DMS153 treated with DMSO at 0.1 percent for 48 hours (cell line): ENCODE data around the gene THAP9.
A peak's percentile ranks its signal among the peaks of the same experiment; 100 is the strongest.
"Not testable (repeated sequence)": the region's sequence is repeated elsewhere in the genome, so short reads cannot be mapped to it uniquely, and the experiment has no call there.

Source experiments
- DNase-seq: peaks from one replicate; lab custom pipeline; 2025; ENCODE audit not compliant: unreplicated experiment; lab: John Stamatoyannopoulos, UW

The THAP9 gene, protein sequence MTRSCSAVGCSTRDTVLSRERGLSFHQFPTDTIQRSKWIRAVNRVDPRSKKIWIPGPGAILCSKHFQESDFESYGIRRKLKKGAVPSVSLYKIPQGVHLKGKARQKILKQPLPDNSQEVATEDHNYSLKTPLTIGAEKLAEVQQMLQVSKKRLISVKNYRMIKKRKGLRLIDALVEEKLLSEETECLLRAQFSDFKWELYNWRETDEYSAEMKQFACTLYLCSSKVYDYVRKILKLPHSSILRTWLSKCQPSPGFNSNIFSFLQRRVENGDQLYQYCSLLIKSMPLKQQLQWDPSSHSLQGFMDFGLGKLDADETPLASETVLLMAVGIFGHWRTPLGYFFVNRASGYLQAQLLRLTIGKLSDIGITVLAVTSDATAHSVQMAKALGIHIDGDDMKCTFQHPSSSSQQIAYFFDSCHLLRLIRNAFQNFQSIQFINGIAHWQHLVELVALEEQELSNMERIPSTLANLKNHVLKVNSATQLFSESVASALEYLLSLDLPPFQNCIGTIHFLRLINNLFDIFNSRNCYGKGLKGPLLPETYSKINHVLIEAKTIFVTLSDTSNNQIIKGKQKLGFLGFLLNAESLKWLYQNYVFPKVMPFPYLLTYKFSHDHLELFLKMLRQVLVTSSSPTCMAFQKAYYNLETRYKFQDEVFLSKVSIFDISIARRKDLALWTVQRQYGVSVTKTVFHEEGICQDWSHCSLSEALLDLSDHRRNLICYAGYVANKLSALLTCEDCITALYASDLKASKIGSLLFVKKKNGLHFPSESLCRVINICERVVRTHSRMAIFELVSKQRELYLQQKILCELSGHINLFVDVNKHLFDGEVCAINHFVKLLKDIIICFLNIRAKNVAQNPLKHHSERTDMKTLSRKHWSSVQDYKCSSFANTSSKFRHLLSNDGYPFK

DNA sequence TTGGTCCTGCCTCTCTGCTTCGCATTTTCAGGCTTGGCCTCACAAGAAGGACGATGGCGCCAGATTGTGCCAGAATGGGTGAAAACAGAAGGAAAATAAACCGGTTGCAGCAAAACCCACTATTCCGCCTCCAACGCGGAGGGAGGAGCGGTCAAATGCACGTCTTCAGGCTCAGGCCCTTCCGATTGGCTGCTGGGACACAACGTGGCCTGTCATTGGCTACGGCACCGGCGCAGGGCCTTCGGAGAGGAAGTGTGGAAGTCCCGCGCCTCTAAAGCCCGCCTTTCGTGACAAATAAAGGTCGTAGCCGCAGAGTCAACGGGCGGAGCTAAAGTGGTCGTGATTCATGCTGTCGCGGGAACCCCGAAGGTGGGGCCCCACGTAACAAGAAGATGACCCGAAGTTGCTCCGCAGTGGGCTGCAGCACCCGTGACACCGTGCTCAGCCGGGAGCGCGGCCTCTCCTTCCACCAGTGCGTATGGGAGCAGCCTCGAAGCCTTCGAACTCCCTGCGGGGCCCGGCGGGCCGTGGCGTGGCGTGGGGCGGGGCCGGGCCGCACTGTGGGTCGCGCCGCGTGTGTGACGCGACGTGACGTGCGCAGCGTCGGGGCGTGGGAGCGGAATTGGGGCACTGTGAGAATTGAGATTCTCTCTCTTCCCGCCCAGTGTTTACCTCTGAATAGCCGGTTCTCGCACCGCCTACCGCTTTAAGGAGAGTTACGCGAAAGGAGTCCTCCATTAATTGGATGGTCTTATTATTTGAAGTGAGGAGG is at the start of gene THAP9:
TSS of gene THAP9 (plus strand) at position 325 of the 772 bp plus-strand sequence. CDS start at position 393, 68 bp downstream.
- DNase-seq: peak; percentile 97

DNA sequence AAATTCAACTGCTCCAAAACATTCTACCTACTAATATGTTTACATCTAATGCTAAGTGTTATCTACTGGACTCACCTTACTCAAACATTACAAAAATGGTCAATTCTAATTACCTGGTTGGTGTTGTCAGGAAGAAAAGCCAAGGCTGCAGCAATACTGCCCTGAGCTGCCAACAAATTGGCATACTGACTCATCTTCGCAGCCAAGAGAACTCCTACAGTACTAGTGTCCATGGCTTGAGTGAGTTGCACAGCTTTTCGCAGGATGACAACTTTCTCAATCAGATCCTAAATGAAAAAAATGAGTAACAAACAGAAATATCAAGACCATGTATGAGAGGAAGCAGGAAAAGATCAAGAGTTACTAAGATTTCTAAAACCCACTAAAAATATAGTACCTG is 49.2 kb upstream of the THAP9 start:
- DNase-seq: no peak

DNA sequence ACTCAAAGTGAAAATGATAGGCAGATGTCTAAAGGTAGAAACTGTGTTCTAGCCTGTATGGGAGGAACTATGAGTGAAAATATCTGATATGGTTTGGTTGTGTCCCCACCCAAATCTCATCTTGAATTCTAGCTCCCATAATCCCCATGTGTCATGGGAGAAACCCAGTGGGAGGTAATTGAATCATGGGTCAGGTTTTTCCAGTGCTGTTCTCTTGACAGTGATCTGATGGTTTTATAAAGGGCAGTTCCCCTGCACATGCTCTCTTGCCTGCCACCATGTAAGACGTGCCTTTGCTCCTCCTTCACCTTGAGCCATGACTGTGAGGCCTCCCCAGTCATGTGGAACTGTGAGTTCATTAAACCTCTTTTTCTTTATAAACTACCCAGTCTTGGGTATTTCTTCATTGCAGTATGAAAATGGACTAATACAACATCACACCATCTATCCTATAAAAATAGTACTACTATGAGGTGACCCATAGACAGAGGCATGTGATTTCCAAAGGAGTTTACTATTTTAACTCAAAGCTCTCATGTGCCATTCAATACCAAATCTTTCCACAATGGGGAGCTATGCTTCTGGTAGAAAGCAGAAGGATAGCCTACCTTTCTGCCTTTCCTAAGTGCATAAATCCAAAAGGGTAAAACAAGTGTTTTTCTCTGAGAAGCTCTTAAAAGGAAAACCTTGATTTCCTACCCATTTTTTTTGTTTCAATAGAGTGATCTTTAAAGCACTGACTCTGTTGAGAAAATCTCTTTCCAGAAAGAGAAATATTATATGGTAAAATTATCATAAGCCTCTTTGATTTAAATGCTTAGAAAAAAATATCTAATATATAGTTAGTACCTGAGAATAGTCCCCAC is 48.4 kb upstream of the THAP9 start:
- DNase-seq: no peak

DNA sequence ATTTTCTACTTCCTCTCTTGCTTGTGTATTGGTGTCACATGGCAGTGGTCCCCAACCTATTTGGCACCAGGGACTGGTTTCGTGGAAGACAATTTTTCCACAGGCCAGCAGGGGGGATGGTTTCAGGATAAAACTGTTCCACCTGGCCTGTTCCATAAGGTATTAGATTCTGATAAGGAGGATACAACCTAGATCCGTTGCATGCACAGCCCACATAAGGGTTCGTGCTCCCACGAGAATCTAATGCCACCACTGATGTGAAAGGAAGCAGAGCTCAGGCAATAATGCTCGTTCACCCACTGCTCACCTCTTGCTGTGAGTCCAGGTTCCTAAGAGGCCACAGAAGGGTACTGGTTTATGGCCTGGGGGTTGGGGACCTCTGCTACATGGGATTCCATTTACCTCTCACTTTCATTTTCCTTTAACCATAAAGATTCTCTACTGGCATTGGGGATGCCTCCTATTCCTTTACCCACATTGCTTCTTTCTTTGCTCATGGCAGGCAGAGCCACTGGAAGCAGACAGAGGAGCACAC is 47.7 kb upstream of the THAP9 start:
- no peak for DNase-seq

DNA sequence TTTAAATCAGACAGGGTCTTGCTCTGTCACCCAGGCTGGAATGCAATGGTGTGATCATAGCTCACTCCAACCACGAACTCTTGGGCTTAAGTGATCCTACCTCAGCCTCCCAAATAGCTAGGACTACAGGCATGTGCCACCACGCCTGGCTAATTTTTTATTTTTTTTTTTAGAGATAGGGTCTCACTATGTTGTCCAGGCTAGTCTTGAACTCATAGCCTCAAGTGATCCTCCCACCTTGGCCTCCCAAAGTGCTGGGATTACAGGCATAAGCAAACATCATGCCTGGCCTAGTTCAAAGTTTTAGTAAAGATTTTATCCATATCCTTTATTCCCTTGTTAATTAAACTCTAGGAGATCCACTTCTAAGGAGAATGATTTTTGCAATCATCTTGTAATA is 40.0 kb upstream of the THAP9 start:
- not testable (repeated sequence) for DNase-seq

DNA sequence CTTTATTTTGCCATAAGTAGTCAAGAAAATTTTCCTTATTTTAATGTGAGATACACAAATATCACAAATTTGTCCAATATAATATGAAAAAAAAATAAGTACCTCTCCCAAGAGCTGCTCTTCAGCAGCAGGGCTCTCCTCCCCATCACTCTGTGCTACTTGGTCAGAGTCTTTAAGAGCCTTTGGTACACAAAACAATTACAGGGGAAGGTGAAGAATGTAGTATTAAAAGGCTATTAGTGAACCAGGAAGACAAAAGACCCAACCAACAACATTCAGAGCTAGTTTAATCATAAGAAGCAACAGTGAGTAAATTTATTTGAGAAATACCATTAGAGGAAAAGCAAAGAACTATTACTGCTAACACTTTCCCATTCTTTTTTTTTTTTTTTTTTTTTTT is 39.0 kb upstream of the THAP9 start:
- no peak for DNase-seq

DNA sequence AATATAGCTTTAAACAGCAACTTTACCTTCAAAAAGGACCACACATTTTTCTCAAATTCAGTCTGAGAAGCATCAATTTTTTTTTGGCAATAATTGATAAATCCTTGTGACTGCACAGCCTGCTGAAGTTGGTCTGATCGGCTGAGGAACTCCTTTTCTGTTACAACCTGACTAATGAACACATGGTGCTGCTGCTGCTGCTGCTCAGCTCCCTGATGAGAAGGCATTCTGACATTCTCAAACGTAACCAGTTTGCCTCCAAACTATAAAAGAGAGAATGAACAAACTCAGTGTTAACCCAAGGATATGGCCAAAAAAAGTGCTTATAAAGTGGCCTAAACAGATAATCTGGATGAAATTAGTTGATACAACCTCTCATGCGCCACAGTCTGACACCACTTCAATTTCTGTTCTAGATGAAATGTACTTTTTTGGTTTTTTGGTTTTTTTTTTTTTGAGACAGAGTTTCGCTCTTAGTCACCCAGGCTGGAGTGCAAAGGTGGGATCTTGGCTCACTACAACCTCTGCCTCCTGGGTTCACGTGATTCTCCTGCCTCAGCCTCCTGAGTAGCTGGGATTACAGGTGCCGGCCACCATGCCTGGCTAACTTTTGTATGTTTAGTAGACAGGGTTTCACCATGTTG is 36.1 kb upstream of the THAP9 start:
- no peak for DNase-seq

DNA sequence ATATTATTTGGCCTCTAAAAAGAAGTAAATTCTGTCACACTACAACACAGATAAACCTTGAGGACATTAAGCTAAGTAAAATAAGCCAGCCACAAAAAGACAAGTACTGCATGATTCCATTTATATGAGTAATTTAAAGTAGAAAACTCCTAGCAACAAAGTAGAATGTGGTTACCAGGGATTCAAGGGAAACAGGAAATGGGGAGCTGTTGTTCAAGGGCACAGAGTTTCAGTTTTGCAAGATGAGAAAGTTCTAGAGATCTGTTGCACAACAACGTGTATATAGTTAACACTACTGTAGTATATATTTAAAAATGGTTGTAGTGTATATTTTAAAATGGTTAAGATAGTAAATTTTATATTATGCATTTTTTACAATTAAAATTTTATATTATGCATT is 34.9 kb upstream of the THAP9 start:
- DNase-seq: no peak

DNA sequence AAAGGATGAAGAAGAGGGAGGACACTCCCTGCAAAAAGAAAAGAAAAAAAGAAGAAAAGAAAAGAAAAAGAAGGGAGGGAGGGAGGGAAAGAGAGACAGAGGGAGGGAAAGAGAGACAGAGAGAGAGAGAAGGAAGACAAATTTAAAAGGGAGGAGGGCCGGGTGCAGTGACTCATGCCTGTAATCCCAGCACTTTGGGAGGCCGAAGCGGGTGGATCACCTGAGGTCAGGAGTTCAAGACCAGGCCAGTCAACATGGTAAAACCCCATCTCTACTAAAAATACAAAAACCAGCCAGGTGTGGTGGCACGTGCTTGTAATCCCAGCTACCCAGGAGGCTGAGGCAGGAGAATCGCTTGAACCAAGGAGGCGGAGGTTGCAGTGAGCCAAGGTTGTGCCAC is 34.5 kb upstream of the THAP9 start:
- not testable (repeated sequence) for DNase-seq

DNA sequence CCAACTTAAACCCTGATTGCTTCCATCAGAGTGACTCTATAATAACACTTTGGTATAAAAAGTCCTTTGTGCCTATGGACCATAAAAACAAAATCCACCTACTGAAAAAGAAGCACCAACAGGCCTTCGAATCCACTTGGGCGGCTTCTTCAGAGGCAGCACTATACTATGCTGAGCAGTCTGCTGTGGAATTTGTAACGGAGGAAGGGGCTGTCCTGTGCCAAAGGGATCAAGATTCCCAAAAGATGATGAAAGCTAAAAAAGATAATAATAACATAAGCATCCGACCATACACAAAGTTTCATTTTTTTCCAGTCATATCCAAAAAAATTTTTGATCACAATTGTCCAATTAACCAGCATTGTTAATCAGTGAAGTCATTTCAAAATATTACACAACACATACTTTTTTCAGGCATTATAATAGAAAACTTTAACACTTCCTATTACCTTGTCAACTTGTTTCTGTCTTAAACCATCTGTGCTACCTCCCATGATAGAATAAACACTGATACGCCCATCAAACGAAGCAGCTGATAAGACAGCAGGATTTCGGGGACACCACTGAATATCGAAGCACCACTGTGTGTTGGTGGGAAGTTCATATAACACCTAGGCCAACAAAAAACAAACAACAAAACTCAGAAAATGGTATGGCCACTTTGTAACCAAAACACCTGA is 33.7 kb upstream of the THAP9 start:
- DNase-seq: no peak

DNA sequence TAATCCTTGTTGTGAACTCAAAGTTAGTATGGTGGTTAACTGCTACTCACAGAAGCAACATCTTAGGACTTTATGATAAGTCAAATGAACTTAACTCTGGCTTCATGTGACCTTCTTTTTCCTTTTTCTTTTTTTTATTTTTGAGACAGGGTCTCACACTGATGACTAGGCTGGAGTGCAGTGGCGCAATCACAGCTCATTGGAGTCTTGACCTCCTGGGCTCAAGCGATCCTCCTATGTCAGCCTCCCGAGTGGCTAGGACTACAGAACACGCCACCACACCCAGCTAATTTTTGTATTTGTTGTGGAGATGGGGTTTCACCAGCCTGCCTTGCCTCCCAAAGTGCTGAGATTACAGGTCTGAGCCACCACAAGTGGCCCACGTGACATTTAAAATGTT is 32.0 kb upstream of the THAP9 start:
- DNase-seq: no peak

DNA sequence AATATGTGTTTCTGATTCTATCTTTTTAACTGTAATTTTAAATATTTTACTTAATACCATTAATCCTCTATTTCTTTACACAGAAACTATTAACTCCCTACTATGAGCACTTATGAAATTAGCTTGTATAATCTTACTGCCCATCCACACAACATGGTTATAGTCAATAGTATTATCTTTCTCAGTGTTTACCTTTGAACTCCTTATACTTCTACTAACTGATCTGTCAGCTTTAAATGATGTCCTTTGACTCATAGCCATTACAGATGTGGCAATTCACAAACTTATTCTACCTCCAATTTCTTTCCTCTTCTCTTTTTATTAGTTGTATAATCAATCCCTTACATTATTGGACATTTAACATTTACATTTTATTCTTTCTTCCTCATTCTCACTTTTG is 15.1 kb upstream of the THAP9 start:
- no peak for DNase-seq

DNA sequence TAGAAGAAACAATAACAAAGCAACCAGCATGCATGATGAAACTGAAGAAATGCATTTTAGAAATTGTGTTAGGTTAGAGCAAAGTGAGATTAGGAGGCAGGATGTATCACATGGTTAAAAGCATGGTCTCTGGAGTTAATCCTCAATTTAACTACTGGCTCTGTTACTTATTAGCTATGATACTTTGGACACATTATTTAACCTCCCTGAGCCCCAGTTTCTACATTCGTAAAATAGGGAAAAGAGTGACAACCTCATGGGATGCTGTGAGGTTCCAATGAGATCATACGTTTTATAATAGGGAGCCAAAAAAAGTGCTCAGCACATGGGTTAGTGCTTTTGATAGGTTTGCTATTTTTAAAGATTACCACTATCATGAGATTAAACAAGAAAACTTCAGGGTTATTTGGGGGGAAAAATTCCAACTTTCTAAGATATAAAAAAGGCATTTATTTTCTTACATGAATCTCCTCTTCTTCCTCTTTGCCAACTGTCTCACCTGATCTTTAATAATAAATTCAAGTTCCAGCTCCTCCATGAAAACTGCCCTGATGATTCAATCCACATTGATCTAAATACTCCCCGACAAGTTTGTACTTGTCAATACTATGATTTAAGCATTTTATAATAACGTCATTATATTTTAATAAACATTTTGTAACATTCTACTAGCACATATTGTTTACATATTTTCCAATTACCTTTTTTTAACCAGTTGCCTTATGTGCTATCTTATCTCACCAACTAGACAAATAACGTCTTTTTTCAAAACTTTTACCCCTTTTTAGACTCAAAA is 14.2 kb upstream of the THAP9 start:
- no peak for DNase-seq

DNA sequence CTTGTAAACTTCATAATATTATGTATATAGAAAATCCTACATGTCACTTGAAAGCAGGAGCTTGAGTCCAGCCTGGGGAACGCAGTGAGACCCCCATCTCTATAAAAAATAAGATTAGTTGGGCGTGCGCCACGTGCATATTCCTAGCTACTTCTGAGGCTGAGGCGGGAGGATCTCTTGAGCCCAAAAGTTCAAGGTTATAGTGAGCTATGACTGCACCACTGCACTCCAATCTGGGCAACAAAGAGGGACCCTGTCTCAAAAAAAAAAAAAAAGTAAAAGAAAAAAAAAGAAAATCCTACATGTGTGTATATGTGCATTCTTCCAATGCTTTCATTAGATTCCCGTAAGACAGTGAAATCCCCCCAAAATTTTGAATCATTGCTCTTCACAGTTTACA is 11.2 kb upstream of the THAP9 start:
- no peak for DNase-seq

DNA sequence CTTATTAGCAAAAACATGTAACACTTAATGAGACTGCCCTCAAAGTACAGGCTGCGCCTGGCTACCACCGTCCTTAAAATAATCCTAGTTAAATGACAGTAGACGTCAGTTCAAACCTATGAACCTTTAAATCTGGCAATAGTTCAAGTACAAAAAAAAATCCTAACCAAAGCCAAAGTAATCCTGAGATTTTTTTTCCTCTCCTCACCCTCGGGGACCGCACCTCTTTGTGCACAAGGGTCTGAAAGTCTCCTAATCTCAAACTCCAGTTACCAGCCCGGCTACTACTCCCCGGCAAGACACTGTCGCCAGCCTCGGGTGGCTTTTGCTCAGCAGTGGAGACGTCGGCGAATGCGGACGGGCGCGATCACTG is 10.0 kb upstream of the THAP9 start:
- peak; percentile 58 for DNase-seq

DNA sequence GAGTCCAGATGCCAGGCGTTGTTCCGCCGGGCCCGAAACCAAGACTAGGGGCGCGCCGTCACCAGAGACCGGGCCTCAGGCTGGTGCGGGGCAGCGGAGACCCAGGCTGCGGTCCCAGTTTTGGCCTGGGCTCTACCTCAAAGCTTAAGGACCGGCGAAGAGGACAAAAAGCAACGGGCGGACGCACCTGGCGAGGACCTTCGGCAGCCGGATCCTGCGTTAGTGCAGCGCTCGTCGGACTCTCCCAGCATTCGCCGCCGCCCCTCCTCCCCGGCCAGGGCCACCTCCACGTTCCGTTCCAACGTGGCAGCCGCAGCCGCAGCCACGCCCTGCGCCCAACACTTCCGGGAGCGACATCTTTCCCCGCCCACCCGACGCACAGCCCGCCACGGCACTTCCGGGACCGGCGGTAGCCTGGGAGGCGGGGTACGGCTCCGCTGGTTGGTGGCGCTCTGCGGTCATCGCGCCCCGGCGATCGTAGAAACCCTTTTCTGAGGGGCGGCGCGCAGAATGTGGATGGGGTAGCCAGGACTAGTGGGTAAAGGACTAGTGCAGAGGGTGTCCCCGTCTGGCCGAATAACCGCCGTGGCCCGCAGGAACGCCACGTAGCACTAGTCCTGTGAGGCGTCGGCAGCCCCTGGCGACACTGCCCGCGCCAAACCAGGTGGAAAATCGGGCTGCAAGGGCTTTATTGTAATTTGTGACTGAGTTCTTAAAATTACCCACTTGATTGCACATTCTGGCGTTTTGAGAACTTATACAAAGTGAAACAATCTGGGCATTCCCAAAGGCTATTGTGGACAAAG is 9.4 kb upstream of the THAP9 start, which contains the start of gene SEC31A:
TSS of gene SEC31A (minus strand) at position 253 of the 806 bp plus-strand sequence. CDS start 9,217 bp downstream, outside the sequence.
- DNase-seq: peak; percentile 91

DNA sequence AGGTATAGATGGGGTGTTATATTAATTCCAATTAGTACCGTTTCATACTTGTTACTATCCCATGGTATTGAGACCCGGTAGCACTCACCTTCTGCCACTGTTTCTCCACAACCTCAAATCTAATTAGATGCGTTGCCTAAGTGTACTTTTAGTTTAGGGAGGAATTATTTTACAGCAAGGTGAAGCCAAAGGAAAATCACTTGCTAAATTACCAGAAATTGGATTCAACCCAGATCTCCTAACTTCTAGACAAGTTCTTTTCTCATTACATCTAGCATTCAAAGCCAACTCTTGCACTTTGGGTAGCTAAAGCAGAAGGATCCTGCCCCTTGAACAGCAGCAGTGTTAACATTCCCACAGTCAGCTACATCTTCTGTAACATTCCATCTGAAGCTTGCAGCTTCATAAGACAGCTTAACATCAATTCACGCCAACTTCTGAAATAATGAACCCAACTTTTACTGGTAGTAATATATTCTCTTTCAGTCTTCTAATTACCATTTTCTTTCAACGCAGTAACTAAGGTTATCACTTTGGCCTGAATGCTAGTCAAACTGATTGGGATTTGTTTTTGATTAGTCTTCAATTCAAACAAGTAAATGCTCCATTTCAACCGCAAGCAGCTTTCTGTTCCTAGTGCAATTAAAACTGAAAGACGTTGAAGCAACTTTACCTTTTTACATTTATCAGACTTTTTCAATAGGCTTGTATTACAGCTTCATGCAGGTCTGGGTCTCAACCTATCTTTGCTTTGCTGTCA is 8.6 kb upstream of the THAP9 start:
- DNase-seq: no peak
